PC-3 (cell line): ENCODE measurements around the gene CFAP97D2.

Experiments
- EZH2 ChIP-seq: fragments of 300-600 bp; sonication (generic); IDR thresholded peaks from one replicate; pipeline ENCODE4 v1.6.1; 2017; ENCODE audit warnings: antibody characterized with exemption, mild to moderate bottlenecking, low read length; ENCODE audit not compliant: unreplicated experiment
- EZH2phosphoT487 ChIP-seq: fragments of 300-600 bp; sonication (generic); IDR thresholded peaks from 2 replicates; pipeline ENCODE4 v1.6.1; 2018; ENCODE audit warnings: mild to moderate bottlenecking, antibody characterized with exemption, low read length, borderline replicate concordance
- TF ChIP-seq, protein P1 (sequence below): fragments of 300-600 bp; sonication (generic); conservative IDR thresholded peaks from 2 replicates; pipeline ENCODE4 v1.5.1; 2017; ENCODE audit warnings: antibody characterized with exemption, low read depth, mild to moderate bottlenecking, low read length

DNA sequence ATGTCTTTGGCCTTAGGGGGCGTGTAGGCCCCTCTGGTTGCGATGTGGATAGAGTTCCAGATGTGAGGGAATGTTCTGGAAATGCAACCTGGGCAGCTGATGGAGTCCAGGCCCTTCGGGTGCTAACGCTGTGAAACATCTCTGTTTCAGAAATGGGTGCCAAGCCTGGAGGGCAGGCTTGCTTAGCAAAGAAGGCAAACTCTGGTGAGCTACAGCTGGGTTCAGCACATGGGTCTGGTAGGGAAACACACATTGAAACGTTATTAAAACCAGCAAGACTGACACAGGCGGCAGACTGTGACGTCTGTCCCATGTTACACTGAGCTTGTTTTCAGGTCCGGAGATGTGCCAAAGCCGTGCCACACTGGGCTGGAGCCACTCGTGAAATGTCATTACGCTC lies 47.0 kb downstream of the CFAP97D2 start:
- no peak for TF ChIP-seq EZH2
- TF ChIP-seq, protein P1, sequence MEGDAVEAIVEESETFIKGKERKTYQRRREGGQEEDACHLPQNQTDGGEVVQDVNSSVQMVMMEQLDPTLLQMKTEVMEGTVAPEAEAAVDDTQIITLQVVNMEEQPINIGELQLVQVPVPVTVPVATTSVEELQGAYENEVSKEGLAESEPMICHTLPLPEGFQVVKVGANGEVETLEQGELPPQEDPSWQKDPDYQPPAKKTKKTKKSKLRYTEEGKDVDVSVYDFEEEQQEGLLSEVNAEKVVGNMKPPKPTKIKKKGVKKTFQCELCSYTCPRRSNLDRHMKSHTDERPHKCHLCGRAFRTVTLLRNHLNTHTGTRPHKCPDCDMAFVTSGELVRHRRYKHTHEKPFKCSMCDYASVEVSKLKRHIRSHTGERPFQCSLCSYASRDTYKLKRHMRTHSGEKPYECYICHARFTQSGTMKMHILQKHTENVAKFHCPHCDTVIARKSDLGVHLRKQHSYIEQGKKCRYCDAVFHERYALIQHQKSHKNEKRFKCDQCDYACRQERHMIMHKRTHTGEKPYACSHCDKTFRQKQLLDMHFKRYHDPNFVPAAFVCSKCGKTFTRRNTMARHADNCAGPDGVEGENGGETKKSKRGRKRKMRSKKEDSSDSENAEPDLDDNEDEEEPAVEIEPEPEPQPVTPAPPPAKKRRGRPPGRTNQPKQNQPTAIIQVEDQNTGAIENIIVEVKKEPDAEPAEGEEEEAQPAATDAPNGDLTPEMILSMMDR = no peak
- no peak for TF ChIP-seq EZH2phosphoT487
